Endothelial cell of umbilical vein (primary cell): ENCODE data around the gene DEUP1.

Source experiments
- EZH2 ChIP-seq: IDR thresholded peaks from 2 replicates; pipeline ENCODE4 v1.6.1; 2012; ENCODE audit warnings: borderline replicate concordance, low read depth, mild to moderate bottlenecking, moderate library complexity, low read length, inconsistent platforms; ENCODE audit not compliant: severe bottlenecking
- FOS ChIP-seq: IDR thresholded peaks from 2 replicates; pipeline ENCODE4 v1.6.1; 2011; ENCODE audit warnings: mild to moderate bottlenecking, low read length, moderate library complexity, borderline replicate concordance; ENCODE audit not compliant: insufficient read depth
- POLR2A ChIP-seq: IDR thresholded peaks from 2 replicates; pipeline ENCODE4 v1.6.1; 2012; ENCODE audit warnings: low read depth, mild to moderate bottlenecking, control low read depth, low read length
- TF ChIP-seq, protein P1 (sequence below), 2 donors: IDR thresholded peaks; 1 replicate in 1 of 2; 2 replicates in 1 of 2; pipeline ENCODE4 v1.5.1; 2011; ENCODE audit warnings: low read length in 2 of 2, mild to moderate bottlenecking in 2 of 2, moderate library complexity in 2 of 2, control low read depth in 1 of 2, inconsistent platforms in 1 of 2, low read depth in 1 of 2; ENCODE audit not compliant: insufficient read depth in 1 of 2; ENCODE audit errors: extremely low read depth in 1 of 2

DNA sequence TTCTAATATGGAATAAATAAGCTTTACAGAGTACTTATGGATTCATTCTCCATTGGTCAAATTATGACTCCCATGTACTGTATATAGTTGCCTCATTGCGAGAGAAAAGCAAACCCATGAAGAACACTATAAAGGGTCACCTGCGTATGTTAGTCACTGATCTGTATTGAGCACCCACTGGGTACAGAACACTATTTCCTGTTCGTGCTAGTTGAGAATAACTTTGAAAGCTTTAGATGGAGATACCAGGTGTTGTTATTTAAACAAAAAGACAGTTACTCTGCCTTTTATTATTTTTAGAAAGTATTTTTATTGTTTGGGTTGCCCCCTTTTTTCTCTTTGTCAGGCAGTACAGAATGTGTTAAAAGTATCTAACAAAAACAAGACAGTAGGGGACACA, 79.9 kb downstream of the DEUP1 start:
- TF ChIP-seq, protein P1, sequence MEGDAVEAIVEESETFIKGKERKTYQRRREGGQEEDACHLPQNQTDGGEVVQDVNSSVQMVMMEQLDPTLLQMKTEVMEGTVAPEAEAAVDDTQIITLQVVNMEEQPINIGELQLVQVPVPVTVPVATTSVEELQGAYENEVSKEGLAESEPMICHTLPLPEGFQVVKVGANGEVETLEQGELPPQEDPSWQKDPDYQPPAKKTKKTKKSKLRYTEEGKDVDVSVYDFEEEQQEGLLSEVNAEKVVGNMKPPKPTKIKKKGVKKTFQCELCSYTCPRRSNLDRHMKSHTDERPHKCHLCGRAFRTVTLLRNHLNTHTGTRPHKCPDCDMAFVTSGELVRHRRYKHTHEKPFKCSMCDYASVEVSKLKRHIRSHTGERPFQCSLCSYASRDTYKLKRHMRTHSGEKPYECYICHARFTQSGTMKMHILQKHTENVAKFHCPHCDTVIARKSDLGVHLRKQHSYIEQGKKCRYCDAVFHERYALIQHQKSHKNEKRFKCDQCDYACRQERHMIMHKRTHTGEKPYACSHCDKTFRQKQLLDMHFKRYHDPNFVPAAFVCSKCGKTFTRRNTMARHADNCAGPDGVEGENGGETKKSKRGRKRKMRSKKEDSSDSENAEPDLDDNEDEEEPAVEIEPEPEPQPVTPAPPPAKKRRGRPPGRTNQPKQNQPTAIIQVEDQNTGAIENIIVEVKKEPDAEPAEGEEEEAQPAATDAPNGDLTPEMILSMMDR (IDR thresholded peaks at IDR 0.05; ENCODE audit: extremely low read depth in 1 of 2, insufficient read depth in 1 of 2, low read depth in 1 of 2, low read length in 2 of 2), result no peak
- TF ChIP-seq POLR2A (no peak), FOS (no peak), EZH2 (no peak)
